GM10847 (cell line): ENCODE measurements around the gene AMELX.

Source experiments
- POLR2A ChIP-seq: IDR thresholded peaks from 2 replicates; pipeline ENCODE4 v1.6.1; 2011; ENCODE audit not compliant: insufficient read length; ENCODE audit errors: extremely low read depth

Gene AMELX

GRCh38 chrX:11290416-11291102 lies 2.7 kb upstream of the AMELX start:
- TF ChIP-seq POLR2A, result no peak

- TF ChIP-seq POLR2A, result no peak
These were observed 2.8 kb downstream of the AMELX start for GRCh38 chrX:11296051-11296450.

DNA sequence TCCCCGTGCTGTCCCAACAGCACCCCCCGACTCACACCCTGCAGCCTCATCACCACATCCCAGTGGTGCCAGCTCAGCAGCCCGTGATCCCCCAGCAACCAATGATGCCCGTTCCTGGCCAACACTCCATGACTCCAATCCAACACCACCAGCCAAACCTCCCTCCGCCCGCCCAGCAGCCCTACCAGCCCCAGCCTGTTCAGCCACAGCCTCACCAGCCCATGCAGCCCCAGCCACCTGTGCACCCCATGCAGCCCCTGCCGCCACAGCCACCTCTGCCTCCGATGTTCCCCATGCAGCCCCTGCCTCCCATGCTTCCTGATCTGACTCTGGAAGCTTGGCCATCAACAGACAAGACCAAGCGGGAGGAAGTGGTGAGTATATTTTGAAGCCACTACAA lies 5.4 kb downstream of the AMELX start:
- no peak for TF ChIP-seq POLR2A

DNA sequence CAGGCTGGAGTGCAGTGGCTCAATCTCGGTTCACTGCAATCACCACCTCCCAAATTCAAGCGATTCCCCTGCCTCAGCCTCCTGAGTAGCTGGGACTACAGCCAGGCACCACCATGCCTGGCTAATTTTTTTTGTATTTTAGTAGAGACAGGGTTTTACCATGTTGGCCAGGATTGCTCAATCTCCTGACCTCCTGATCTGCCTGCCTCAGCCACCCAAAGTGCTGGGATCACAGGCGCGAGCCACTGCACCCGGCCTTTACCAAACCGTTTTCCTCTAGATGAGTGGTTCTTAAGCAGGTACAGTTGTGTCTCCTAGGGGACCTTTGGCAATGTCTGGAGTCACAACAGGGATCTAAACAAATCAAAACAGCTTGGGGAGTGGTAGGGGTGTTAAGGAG lies 11.6 kb downstream of the AMELX start:
- TF ChIP-seq POLR2A, result no peak

GRCh38 chrX:11305641-11306040 lies 12.4 kb downstream of the AMELX start:
- TF ChIP-seq POLR2A, result no peak

DNA sequence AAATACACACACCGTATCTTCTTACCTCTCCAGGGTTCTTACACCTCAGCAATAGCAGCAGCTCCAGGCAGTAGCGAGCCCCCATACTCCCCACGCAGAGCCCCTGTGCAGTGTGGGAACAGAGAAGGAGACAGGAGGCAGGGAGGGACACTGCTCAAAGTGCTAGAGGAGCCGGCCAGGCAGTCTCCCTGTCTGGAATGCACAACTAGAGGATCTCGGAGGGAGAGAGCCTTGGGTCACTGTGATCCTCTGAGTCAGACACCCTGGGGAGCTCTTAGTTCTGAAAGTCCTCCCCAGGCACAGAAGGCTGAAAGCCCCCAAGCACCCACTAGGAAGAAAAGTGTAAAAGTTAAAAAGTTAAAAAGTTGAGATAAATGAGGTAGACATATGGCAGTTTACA lies 16.0 kb downstream of the AMELX start:
- no peak for TF ChIP-seq POLR2A

- no peak for TF ChIP-seq POLR2A
These were observed 18.5 kb downstream of the AMELX start for GRCh38 chrX:11311706-11312105.

DNA sequence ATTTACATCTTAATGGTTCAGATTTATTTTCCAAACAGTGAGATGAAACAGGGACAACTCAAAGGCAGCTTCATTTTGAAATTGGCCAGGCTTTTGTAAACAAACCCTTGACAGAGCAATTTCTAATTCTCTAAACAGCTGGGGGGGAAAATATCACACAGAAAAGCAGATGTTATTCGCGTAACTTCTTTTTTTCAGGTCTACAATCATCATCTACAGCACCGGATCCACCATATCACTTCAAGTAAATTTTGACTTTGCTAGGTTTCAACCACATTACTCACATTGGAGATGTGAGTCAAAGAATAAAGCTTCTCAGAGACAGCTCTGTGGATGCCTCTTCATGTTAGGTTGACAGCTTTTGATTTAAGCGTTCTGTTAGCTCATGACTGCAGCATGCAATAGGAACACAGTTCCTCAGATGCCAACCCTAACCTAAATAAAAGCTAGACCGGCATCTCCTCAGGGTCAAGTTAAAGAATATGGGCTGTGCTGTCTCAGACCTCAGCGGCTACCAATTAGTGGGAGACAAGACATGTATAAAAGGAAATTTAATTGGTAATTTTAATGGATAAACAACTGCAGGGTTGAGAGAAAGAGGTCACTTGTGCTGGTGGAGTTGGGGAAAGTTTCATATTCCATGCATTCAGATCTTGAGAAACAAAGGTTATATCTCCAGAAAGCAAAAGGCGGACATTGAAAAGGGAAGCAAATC lies 26.8 kb downstream of the AMELX start:
- no peak for TF ChIP-seq POLR2A

GRCh38 chrX:11321986-11322385 lies 28.8 kb downstream of the AMELX start:
- TF ChIP-seq POLR2A, result no peak

GRCh38 chrX:11328134-11328533 lies 34.9 kb downstream of the AMELX start:
- TF ChIP-seq POLR2A, result no peak

DNA sequence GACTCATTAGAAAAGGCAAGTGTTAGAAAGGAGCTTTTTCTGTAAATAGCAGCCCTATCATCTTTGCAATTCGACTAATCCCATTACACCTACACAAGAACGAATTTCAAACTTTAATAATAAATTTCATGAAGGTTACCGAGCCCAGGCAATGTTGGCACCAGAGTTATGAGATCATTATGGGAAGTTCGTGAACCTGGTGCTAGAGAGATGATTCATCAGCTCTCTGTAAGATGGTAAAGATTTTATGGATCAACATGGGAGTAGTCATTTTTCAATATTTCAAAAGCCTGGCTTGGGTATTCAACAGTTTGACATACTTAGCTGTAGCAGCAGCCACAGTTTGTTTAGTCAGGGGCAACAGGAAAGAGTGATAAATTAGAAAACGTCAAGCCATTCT lies 35.8 kb downstream of the AMELX start:
- TF ChIP-seq POLR2A, result no peak

- TF ChIP-seq POLR2A, result no peak
These were observed 38.6 kb downstream of the AMELX start for GRCh38 chrX:11331788-11332187.

- no peak for TF ChIP-seq POLR2A
These were observed 41.0 kb downstream of the AMELX start for GRCh38 chrX:11334165-11334564.

DNA sequence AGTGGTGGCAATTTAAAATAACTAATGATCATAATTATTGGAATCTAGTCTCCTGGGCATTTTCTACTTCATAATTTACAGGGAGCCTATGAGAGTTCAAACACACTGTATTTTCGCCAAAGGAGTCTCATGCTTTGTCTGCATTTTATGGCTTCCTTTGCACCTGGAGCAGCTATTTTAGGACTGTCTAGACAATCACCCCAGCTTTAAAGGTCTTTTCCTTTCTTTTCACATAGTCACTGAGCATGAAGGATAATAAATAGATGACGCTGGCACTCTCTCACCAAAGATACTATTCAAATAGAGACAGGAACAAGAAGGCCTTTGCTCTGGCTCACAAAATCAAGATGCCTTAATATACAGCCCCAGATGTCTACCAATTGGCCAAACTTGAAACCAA lies 43.0 kb downstream of the AMELX start:
- TF ChIP-seq POLR2A, result no peak

DNA sequence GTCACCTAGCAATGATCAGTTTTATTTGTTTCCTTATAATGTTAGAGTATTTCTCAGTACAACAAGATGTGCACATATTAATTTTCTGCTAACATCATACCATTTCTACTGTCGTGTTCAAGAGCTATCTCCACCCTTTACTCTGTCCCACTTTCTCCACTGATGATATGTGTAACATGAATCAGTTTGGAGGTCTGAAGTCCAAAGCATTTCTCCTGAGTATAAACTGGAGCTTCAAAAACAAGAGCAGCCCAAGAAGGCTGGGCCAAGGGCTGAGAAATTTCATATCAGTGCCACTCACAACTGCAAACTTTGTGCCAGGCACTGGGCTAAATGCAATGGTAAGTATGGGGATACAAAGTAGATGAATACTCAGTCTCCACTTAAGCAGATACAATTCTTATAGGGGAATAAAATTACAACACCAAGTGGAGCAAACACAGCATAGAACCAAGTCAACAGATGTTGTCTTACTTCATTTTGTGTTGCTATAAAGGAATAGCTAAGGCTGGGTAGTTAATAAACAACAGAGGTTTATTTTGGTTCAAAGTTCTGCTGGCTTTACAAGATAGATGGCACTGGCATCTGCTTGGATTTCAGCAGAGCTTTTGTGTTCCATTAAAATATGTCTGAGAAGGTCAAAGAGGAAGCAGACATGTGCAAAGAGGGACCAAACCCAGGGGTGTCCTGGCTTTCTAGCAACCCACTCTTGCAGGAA lies 44.2 kb downstream of the AMELX start:
- no peak for TF ChIP-seq POLR2A
